Suprapubic skin (tissue), 4 donors: ENCODE measurements around the gene BBS4. TPM values are rescaled to one million over a fixed set of nuclear protein-coding genes. Genes with fewer than 3 reads are reported as not detected.
"Not testable (repeated sequence)": the region's sequence is repeated elsewhere in the genome, so short reads cannot be mapped to it uniquely, and the experiment has no call there.

Experiments used
- DNase-seq, 2 donors: peaks; one replicate each; pipeline ENCODE4 v3.0.0-alpha.2; 2019; ENCODE audit warnings: low spot score in 2 of 2
- H3K27ac ChIP-seq: fragments of 200-600 bp; sonication (generic); one replicate; pipeline ENCODE4 v1.5.1; 2019
- H3K27me3 ChIP-seq: fragments of 200-600 bp; sonication (generic); one replicate; pipeline ENCODE4 v1.5.1; 2019
- H3K36me3 ChIP-seq: fragments of 200-600 bp; sonication (generic); one replicate; pipeline ENCODE4 v1.5.1; 2019
- H3K4me1 ChIP-seq: fragments of 200-600 bp; sonication (generic); one replicate; pipeline ENCODE4 v1.5.1; 2019
- H3K4me3 ChIP-seq: fragments of 200-600 bp; sonication (generic); one replicate; pipeline ENCODE4 v1.5.1; 2019; ENCODE audit warnings: mild to moderate bottlenecking
- H3K9me3 ChIP-seq: fragments of 200-600 bp; sonication (generic); one replicate; pipeline ENCODE4 v1.5.1; 2019
- EP300 ChIP-seq: sonication (generic); formaldehyde crosslinking; IDR thresholded peaks from one replicate; pipeline ENCODE4 v1.6.1; 2017; ENCODE audit warnings: antibody characterized with exemption
- POLR2A ChIP-seq, 2 donors: fragments of 450-650 bp; IDR thresholded peaks; one replicate each; pipeline ENCODE4 v1.6.1; 2017; ENCODE audit warnings: antibody characterized with exemption in 2 of 2, mild to moderate bottlenecking in 2 of 2, moderate library complexity in 2 of 2
- POLR2AphosphoS5 ChIP-seq, 3 donors: sonication (generic); formaldehyde crosslinking; IDR thresholded peaks; one replicate each; pipeline ENCODE4 v1.6.1; 2017; ENCODE audit warnings: antibody characterized with exemption in 3 of 3
- WGBS: methylation state at CpG from one replicate; pipeline ENCODE4 v1.1.5; 2018; 5-methylcytosine and 5-hydroxymethylcytosine counted together
- total RNA-seq, 4 donors: library from RNA; depleted of rRNA; stranded (reverse); fragments of >200 nt; gene quantifications; one replicate each; pipeline ENCODE4 v1.1.0, GENCODE V29; 2016
- TF ChIP-seq, protein P1 (sequence below), 2 donors: fragments of 200-600 bp in 1 of 2; fragments of 450-650 bp in 1 of 2; sonication (generic) in 1 of 2; IDR thresholded peaks; one replicate each; pipeline ENCODE4 v1.5.1; 2016 to 2019; ENCODE audit warnings: antibody characterized with exemption in 2 of 2, mild to moderate bottlenecking in 1 of 2, moderate library complexity in 1 of 2

BBS4 gene
- total RNA-seq, 4 donors from 2014 or later = 10.8 to 53.9 (median 21.2) TPM

GRCh38 chr15:72670656-72671352 is 15.2 kb upstream of the BBS4 start:
- TF ChIP-seq, protein P1, sequence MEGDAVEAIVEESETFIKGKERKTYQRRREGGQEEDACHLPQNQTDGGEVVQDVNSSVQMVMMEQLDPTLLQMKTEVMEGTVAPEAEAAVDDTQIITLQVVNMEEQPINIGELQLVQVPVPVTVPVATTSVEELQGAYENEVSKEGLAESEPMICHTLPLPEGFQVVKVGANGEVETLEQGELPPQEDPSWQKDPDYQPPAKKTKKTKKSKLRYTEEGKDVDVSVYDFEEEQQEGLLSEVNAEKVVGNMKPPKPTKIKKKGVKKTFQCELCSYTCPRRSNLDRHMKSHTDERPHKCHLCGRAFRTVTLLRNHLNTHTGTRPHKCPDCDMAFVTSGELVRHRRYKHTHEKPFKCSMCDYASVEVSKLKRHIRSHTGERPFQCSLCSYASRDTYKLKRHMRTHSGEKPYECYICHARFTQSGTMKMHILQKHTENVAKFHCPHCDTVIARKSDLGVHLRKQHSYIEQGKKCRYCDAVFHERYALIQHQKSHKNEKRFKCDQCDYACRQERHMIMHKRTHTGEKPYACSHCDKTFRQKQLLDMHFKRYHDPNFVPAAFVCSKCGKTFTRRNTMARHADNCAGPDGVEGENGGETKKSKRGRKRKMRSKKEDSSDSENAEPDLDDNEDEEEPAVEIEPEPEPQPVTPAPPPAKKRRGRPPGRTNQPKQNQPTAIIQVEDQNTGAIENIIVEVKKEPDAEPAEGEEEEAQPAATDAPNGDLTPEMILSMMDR (IDR thresholded peaks at IDR 0.05) = peak; percentile 25 to 80
- not testable (repeated sequence) for H3K27me3 ChIP-seq, H3K9me3 ChIP-seq, H3K36me3 ChIP-seq, H3K4me1 ChIP-seq, H3K4me3 ChIP-seq, H3K27ac ChIP-seq
- WGBS = 16% methylated on average over 8 of the region's 8 CpGs
- peak; percentile 78 to 85 for DNase-seq

- H3K36me3 ChIP-seq = no peaks in the 10 kb centered on the region
- WGBS = 14% methylated on average over 3 of the region's 3 CpGs
- H3K4me1 ChIP-seq = peaks cover 5% of the 10 kb centered on the region
- H3K4me3 ChIP-seq = no peak overlapping the region
- TF ChIP-seq POLR2AphosphoS5 (IDR thresholded peaks at IDR 0.05) (no peak), POLR2A (IDR thresholded peaks at IDR 0.05) (no peak), EP300 (no peak)
- TF ChIP-seq, protein P1 (IDR thresholded peaks at IDR 0.05) = no peak
- H3K9me3 ChIP-seq = no peaks in the 10 kb centered on the region
- DNase-seq = no peak
- H3K27me3 ChIP-seq = peaks cover 11% of the 10 kb centered on the region
- no peak overlapping the region for H3K27ac ChIP-seq
Observed at GRCh38 chr15:72671525-72671924, 14.5 kb upstream of the BBS4 start.

DNA sequence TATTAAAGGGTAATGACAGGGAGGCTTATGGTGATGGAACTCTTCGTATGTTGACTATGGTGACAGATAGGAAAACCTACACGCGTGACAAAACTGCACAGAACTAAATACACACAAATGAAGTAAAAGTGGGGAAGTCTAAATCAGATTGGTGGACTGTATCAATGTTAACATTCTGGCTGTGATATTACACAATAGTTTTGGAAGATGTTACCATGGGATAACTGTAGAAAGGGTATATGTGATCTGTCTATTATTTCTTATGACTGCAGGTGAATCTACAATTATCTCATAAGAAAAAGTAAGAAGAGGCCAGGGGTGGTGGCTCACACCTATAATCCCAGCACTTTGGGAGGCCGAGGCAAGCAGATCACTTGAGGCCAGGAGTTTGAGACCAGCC is 9.2 kb upstream of the BBS4 start:
- WGBS = 92% methylated on average over 4 of the region's 4 CpGs
- Histone ChIP-seq H3K9me3 (no peaks in the 10 kb centered on the region), H3K4me3 (no peak overlapping the region), H3K36me3 (no peaks in the 10 kb centered on the region), H3K27ac (no peak overlapping the region), H3K27me3 (peaks cover 16% of the 10 kb centered on the region), H3K4me1 (no peaks in the 10 kb centered on the region)
- TF ChIP-seq POLR2AphosphoS5 (IDR thresholded peaks at IDR 0.05) (no peak), EP300 (no peak), POLR2A (IDR thresholded peaks at IDR 0.05) (no peak)
- TF ChIP-seq, protein P1 (IDR thresholded peaks at IDR 0.05) = no peak
- no peak for DNase-seq

DNA sequence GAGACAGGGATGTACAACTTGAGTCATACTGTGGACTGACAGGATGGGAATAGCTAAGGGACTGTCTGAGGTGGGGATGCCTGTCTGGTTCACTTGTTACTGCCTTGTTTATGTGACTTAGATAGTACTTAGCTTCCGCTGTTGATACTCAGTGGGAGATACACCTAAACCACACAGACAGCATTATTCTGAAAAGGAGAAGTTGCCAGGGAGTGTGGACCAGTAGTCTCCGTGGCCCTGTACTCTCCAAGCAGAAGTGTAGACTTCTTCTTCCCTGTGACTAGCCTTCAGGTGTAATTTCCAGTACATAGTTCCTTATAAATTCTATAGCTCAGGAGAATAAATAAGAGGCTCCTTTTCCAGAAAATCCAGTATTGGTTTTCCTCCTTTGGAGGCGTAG is 5.1 kb upstream of the BBS4 start:
- TF ChIP-seq POLR2A (IDR thresholded peaks at IDR 0.05) (no peak), EP300 (no peak), POLR2AphosphoS5 (IDR thresholded peaks at IDR 0.05) (no peak)
- TF ChIP-seq, protein P1 (IDR thresholded peaks at IDR 0.05) = no peak
- no peak for DNase-seq
- Histone ChIP-seq H3K4me3 (no peak overlapping the region), H3K9me3 (no peaks in the 10 kb centered on the region), H3K36me3 (no peaks in the 10 kb centered on the region), H3K27ac (no peak overlapping the region), H3K4me1 (peaks cover 9% of the 10 kb centered on the region), H3K27me3 (peaks cover 7% of the 10 kb centered on the region)
- 57% methylated on average over 3 of the region's 3 CpGs for WGBS

GRCh38 chr15:72682772-72683171 is 3.2 kb upstream of the BBS4 start:
- H3K27me3 ChIP-seq = peaks cover 5% of the 10 kb centered on the region
- H3K27ac ChIP-seq = no peak overlapping the region
- no peaks in the 10 kb centered on the region for H3K9me3 ChIP-seq
- peaks cover 19% of the 10 kb centered on the region for H3K4me1 ChIP-seq
- no peak overlapping the region for H3K4me3 ChIP-seq
- TF ChIP-seq EP300 (no peak), POLR2AphosphoS5 (IDR thresholded peaks at IDR 0.05) (no peak), POLR2A (IDR thresholded peaks at IDR 0.05) (no peak)
- TF ChIP-seq, protein P1 (IDR thresholded peaks at IDR 0.05) = no peak
- DNase-seq = no peak
- no peaks in the 10 kb centered on the region for H3K36me3 ChIP-seq
- 93% methylated on average over 3 of the region's 3 CpGs for WGBS
